SK-N-DZ (cell line): ENCODE data around the gene GDPD3.
"Not testable (repeated sequence)": the region's sequence is repeated elsewhere in the genome, so short reads cannot be mapped to it uniquely, and the experiment has no call there.

ENCODE experiments used
- DNase-seq: peaks from one replicate; pipeline ENCODE4 v3.0.0-alpha.2; 2015; ENCODE audit warnings: low spot score

The GDPD3 gene

DNA sequence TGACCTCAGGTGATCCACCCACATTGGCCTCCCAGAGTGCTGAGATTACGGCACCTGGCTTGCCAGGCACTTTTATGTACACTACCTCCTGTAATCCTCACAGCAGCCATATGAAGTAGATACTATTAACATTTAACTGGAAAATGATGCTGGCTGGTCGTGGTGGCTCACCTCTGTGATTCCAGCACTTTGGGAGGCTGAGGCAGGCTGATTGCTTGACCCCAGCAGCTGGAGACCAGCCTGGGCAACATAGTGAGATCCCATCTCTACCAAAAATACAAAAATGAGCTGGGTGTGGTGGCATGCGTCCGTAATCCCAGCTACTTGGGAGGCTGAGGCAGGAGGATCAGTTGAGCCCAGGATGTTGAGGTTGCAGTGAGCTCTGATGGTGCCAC lies 11.6 kb upstream of the GDPD3 start:
- no peak for DNase-seq

- DNase-seq: peak; percentile 34
Observed at GRCh38 chr16:30122604-30123160, 9.3 kb upstream of the GDPD3 start.

DNA sequence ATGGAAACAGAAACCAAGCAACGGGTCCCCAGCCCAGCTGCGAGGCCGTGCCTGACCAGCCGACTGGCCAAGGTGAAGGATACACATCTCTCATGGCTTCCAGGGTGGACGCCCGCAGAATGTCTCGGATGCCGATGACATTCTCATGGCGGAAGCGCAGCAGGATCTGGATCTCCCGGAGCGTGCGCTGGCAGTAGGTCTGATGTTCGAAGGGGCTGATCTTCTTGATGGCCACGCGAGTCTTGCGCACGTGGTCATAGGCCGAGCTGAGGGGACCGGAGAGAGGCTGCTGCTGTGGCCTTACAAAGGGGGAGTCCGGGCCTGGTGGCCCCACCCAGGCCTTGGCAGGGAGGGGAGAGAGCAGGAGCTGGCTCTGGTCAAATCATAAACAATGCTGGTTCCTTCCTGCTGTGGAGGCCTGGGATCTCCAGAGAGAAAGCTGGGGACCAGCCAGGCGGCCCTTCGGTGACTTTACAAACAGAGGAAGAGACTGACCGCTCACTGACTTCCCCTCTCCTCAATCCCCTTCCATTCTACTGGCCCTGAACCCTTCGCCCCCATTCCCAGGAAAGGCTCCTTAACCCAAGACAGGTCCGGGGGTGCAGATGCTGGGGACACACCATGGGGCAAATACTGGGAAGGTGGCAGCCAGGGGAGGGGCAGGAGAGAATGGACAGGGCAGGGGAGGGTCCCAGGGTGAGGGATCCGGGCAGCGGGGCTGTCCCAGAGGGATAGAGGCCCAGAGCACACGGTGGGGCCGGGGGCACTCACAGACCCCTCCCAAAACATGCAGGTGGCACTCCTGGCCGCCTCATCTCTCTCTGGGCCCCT lies 8.6 kb upstream of the GDPD3 start:
- no peak for DNase-seq

DNA sequence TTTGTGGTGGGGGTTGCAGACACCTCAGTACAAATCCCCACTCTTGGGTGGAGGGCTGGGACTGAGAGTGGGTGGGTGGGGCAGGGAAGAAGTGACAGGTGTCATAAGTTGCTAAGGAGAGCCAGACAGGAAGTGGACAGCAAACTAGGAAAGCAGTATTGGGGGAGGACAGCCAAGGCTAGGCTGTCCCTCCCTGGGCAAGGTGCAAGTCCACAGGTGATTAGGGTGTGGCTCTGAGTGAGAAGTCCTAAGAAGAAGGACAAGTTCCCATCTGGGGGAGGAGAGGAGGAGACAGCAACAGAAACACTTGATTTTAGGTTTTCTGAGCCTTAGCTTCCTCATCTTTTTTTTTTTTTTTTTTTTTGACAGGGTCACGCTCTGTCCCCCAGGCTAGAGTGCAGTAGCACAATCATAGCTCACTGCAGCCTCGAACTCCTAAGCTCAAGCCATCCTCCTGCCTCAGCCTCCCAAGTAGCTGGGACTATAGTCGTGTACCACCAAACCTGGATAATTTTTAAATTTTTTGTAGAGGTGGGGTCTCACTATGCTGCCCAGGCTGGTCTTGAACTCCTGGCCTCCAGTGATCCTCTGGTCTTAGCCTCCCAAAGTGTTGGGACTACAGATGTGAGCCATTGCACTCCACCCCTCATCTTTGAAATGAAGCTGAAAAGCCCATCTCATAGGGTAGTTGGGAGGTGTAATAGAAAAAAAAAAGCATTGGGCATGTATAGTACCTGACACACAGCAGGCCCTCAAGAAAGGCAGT lies 7.2 kb upstream of the GDPD3 start:
- no peak for DNase-seq

DNA sequence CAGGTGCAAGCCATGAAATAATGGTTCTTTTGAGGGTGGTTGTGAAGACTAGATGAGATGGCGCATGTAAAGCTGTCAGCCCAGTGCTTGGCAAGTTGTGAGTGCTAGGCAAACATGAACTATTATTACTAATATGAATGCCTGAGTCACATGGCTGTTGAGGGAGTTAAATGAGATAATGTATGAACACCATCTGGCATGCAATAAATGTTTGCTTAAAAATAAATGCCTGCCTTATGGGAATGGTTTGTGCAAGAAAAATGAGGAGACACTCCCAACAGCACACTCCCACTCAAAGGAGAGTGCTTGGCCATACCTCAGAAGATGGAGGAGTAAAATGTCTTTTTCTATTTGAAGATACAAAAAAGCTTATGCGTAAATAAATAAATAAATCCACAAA lies 6.1 kb upstream of the GDPD3 start:
- no peak for DNase-seq

DNA sequence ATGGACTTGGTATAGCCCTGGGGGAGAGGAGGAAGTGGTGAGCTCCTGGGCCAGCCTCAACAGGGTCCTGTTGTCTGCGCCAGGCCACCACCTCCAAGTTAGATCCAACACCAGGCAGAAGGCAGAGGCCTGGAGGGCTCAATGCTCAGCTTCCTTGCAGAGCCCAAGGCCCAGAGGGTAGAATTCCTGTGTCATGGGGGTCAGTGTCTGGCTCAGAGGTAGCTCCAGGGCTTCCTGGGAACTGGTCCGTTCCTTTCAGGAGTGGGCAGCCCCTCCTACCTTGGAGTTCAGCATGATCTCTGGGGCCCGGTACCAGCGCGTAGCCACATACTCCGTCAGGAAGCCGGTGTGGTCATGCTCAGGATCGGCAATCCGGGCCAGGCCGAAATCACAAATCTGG lies 4.4 kb upstream of the GDPD3 start:
- no peak for DNase-seq

- DNase-seq: no peak
Observed at GRCh38 chr16:30116291-30117207, 3.2 kb upstream of the GDPD3 start.

- no peak for DNase-seq
Observed at GRCh38 chr16:30115238-30115637, 1.9 kb upstream of the GDPD3 start.

GRCh38 chr16:30114833-30115232 lies 1.5 kb upstream of the GDPD3 start:
- not testable (repeated sequence) for DNase-seq

GRCh38 chr16:30114411-30114810 lies 1.1 kb upstream of the GDPD3 start:
- DNase-seq: no peak

DNA sequence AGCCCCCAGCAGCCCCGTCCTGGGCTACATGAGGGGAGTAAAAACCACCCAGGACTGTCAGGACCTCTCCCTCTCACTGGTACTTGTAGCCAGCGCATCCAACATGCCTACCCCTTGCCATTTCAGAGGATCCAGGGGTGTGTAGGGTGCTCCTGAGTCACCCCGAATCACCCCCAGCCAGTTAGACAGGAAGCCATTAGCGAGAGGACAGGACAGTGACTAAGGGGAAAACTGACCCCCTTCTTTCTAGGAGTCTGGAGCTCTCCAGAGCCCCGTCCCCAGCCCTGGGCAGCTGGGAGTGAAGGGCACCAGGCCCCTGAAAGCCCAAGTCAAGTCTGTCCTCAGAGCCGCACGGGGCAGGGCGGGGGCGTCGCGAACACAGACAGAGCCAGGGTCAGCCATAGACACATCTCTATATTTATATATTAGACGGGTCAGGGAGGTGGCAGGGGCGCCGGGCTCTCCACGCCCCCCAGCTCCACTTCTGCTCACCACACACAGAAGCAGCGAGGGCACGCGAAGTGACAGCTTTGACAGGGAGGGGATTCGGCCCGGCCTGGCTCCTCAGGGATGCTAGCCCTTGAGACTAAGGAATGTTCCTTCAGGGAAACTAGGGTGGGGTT lies 485 bp upstream of the GDPD3 start:
- no peak for DNase-seq

GRCh38 chr16:30112197-30113030 lies 923 bp downstream of the GDPD3 start:
- DNase-seq: no peak

GRCh38 chr16:30110661-30111060 lies 2.7 kb downstream of the GDPD3 start:
- DNase-seq: no peak

GRCh38 chr16:30108059-30108850 lies 5.1 kb downstream of the GDPD3 start:
- DNase-seq: no peak

DNA sequence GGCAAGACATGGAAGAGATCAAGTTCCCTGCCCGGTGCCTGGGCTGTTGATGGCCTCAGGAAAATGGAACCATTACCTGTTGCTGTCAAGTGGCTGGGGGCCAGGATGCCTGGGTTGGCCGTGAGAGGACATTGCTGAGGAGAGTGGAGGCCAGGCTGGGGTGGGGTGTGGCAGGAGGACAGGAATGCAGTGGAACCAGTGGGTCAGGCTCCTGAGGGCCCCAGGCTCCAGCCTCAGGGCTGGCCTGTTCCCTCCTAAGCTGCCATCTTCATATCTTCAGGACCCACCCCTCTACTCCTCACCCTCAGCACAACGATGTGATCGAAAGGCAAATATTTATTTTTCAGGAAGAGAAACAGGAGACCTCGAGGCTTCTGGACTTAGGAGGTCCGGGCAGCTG lies 8.8 kb downstream of the GDPD3 start:
- no peak for DNase-seq

DNA sequence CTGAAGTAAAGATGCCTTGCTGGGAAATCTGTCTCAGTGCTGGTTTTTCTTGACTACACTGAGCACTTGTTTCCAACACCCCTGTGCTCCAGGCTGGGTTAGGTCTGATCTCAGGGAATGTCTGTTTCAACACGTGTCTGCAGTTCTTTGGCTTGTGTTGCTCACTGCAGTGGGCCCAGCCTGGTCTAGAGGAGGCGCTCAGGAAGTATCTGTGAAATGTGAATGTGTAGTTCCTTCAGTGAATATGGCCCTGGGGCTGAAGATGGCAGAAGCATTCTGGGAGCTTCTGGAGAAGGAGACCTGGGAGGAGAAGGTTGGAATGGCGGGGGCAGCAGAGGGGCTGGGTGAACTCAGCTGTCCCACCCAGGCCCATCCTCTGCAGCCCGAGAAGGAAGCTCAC lies 9.2 kb downstream of the GDPD3 start:
- DNase-seq: no peak

DNA sequence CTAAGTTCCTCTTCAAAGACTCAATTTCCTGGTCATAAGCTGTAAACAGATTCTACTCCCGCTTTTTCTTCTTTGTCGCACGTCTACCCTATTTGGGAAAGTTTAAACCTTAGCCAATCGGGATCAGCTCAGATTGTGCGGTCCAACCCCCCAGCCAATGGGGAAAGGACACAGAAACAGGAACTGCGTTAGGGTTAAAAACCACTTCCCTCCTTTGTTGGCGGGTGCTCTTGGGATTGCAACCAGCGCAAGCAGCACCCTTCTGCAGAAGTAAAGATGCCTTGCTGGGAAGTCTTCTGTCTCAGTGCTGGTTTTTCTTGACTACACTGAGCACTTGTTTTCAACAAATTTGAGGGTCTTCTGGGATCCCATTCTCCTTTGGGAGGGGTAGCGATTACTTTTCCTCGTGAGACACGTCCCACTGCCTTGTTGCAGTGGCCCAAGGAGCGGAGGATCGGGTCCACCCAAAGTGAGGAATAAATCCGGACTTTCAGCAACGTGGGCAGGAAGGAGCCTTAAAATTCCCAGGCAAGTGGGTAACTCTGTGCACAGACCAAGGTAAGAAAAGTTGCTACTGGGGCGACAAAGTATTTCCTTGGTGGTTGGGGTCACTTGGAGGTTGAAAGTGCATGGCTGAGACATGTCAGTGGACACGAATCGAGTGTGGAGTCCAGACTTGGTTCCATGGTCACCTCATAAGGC lies 16.3 kb downstream of the GDPD3 start:
- DNase-seq: peak; percentile 37

DNA sequence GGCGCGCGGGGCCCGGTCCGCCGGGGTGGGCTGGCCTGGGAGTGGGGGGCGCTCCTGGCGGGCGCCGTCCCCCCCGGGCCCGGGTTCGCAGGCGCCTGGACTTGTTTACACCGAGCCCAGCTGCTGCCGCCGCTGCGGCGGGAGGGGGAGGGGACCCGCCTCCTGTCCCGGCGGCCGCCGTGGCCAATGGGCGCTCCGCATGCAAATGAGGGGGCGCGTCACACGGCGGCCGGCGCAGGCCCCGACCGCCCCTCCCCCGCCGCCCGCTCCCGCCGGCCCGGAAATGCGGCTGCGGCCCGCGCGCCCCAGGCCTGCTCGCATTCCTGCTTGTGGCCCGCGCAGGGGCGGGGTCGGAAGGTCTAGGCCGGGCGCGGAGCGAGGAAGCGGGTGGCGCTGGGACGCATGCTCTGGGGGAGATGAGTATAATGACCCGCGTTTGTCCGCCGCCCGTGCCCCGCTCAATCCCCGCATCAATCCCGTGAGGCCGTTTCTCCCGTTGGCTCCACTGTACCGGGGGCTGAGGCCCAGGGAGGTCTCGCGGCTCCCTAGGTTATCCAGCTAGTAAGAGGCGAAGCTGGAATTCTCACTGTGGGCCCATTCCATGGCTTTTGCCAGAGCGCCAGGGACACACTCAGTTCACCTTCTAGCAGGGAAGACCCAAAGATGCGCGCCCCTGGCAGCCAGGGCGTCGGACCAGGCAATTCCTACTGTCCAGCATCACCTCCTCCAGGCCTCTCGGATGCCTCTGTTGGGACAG lies 17.1 kb downstream of the GDPD3 start, which contains the start of gene YPEL3:
Gene YPEL3, minus strand, starts transcription at position 109 of the 757 bp plus-strand sequence. CDS start 731 bp downstream, outside the sequence.
- DNase-seq: peak; percentile 87
